Measurements from ENCODE around the gene MYMK. TPM values are rescaled to one million over a fixed set of nuclear protein-coding genes. Genes with fewer than 3 reads are reported as not detected.

The MYMK gene
- total and polyA plus RNA-seq, 2 of the 13 experiments (the other 11 are each of a cell fraction or from before 2014, with no cell fraction given) = not detected

DNA sequence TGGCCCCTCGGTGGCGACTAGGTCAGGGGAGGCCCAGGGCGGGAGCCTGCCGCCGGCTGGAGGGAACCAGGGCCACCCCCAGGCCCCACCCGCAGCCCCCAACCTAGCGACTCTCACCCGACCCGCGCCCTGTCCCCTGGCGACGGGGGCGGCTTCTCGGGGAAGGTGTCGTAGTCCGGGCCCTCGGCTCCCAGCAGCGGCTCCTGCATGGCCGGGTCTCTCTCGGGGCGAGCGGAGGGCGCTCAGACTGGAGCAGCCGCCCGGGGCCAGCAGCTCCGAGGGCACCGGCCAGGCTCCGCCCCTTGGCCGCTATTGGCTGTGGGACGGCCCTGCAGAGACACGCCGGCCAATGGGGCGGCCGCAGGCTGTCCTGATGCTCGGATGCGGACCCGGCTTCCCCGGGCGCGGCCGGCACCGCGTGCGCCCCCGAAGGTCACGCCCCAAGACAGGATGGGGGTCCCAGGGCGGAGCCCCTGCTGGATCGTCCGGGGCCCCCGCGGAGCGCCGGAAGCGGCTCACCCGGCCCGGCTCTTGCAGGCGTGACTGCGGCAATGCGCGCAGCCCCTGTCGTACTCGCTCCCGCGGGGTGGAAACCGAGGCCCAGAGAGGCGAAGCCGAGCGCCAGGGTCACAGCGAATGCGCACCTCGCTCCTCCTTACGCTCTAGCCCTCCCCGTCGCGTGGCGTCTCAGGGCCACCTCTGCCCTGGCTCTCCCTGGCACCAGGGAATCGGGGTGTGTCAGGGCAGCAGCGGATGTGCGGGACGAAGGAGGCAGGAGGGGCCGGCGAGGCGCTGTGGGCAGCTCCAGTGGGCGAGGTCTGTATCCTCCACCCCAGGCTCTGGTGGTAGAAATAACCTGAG is 45.7 kb downstream of the MYMK start, which contains the start of gene SLC2A6 (continued):
- TF ChIP-seq, protein P1, sequence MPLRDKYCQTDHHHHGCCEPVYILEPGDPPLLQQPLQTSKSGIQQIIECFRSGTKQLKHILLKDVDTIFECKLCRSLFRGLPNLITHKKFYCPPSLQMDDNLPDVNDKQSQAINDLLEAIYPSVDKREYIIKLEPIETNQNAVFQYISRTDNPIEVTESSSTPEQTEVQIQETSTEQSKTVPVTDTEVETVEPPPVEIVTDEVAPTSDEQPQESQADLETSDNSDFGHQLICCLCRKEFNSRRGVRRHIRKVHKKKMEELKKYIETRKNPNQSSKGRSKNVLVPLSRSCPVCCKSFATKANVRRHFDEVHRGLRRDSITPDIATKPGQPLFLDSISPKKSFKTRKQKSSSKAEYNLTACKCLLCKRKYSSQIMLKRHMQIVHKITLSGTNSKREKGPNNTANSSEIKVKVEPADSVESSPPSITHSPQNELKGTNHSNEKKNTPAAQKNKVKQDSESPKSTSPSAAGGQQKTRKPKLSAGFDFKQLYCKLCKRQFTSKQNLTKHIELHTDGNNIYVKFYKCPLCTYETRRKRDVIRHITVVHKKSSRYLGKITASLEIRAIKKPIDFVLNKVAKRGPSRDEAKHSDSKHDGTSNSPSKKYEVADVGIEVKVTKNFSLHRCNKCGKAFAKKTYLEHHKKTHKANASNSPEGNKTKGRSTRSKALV (CRISPR knock-in tag; IDR thresholded peaks at IDR 0.05) = peak; percentile 59; the same call in 1 of the 2 replicates
- TF ChIP-seq ZBTB7B (CRISPR knock-in tag; IDR thresholded peaks at IDR 0.05) (peak; percentile 77), THYN1 (CRISPR knock-in tag; IDR thresholded peaks at IDR 0.05; ENCODE audit: borderline replicate concordance, low read depth) (0 out of 2 replicates have a peak, but pooled peaks have one; percentile 50), ZNF550 (CRISPR knock-in tag; IDR thresholded peaks at IDR 0.05; ENCODE audit: borderline replicate concordance) (peak; percentile 20; the same call in 1 of the 2 replicates), KLF9 (CRISPR knock-in tag; IDR thresholded peaks at IDR 0.05; ENCODE audit: low read depth) (peak; percentile 47; the same call in 1 of the 2 replicates), ARID4A (CRISPR knock-in tag; IDR thresholded peaks at IDR 0.05; ENCODE audit: borderline replicate concordance) (peak; percentile 68; the same call in 1 of the 2 replicates), ZSCAN31 (CRISPR knock-in tag; IDR thresholded peaks at IDR 0.05; ENCODE audit: low read depth) (peak; percentile 72; the same call in 1 of the 2 replicates), HES4 (CRISPR knock-in tag; IDR thresholded peaks at IDR 0.05; ENCODE audit: borderline replicate concordance) (no peak), ZNF747 (CRISPR knock-in tag; IDR thresholded peaks at IDR 0.05; ENCODE audit: borderline replicate concordance) (0 out of 2 replicates have a peak, but pooled peaks have one; percentile 62), ZNF792 (CRISPR knock-in tag; IDR thresholded peaks at IDR 0.05) (0 out of 2 replicates have a peak, but pooled peaks have one; percentile 5), KMT2A (CRISPR knock-in tag; IDR thresholded peaks at IDR 0.05) (no peak), SP4 (CRISPR knock-in tag; IDR thresholded peaks at IDR 0.05) (peak; percentile 77; the same call in 1 of the 2 replicates), ZNF24 (IDR thresholded peaks at IDR 0.05) (no peak), TCF12 (IDR thresholded peaks at IDR 0.05) (no peak), TCF12 (CRISPR knock-in tag; IDR thresholded peaks at IDR 0.05) (peak; percentile 62; the same call in 1 of the 2 replicates), ZNF180 (CRISPR knock-in tag; IDR thresholded peaks at IDR 0.05; ENCODE audit: borderline replicate concordance, low read depth) (0 out of 2 replicates have a peak, but pooled peaks have one; percentile 56), RNF2 (conservative IDR thresholded peaks at IDR 0.05; ENCODE audit: low read depth) (peak; percentile 85)
- TF ChIP-seq, protein P2, sequence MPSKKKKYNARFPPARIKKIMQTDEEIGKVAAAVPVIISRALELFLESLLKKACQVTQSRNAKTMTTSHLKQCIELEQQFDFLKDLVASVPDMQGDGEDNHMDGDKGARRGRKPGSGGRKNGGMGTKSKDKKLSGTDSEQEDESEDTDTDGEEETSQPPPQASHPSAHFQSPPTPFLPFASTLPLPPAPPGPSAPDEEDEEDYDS (CRISPR knock-in tag; IDR thresholded peaks at IDR 0.05) = peak; percentile 55
